ENCODE data around the gene SLC51B.
"Not testable (repeated sequence)": the region's sequence is repeated elsewhere in the genome, so short reads cannot be mapped to it uniquely, and the experiment has no call there.

The SLC51B gene

GRCh38 chr15:65099801-65100200, 54.6 kb downstream of the SLC51B start:
- DNase-seq (ENCODE audit: low spot score), result not testable (repeated sequence)

- DNase-seq (ENCODE audit: low spot score), result no peak
Measured at GRCh38 chr15:65100442-65100841, 55.3 kb downstream of the SLC51B start.

- DNase-seq (ENCODE audit: low spot score), result peak; percentile 55
Measured at GRCh38 chr15:65101411-65101890, 56.3 kb downstream of the SLC51B start.

- DNase-seq (ENCODE audit: low spot score), result no peak
Measured at GRCh38 chr15:65101891-65102708, 56.9 kb downstream of the SLC51B start.

GRCh38 chr15:65102912-65103311, 57.7 kb downstream of the SLC51B start:
- DNase-seq (ENCODE audit: low spot score), result no peak
